ENCODE data around the gene CASP2. TPM values are rescaled to one million over a fixed set of nuclear protein-coding genes. Genes with fewer than 3 reads are reported as not detected.

CASP2 gene
- total RNA-seq, result 10 to 100 TPM; 34.8 to 43.7 (median 38.3) TPM

DNA sequence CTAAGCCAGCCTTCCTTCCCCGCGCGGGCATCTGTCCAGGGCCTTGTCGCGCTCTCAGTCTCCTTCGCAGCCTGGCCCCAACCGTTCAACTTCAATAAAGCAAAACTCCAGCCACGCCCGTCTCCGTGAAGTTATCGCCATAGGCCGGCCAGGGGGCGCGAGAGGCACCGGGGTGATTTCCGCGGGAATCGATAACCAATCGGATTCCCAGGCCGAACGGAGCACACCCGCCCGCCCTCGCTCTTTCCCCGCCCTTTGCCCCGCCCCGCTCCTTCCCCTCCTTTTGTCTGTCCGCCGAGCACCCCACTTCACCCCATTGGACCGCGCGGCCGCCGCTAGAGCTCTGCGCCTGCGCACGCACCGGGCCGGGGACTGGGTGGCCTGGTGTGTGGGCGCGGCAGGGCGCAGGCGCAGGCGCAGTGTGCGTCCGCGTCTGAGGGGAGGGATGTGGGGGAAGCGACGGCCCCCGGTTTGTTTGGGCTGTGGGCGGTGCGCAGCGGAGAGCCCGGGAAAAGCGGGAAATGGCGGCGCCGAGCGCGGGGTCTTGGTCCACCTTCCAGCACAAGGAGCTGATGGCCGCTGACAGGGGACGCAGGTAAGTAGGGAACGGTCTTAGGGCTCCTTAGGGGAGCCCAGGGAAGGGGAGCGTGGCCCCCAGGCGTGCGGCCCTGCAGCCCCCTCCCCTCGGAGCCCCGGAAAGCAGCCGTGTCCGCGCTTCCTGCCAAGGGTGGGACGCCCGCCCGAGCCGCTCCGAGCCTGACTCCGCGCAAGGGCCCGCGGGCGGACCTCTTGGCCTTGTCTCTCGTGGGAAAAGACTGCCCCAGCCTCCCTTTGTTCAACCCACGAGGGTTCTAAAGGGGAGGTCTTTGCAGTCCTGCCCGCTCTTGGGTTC, at the start of gene CASP2:
TSS of gene CASP2 (plus strand) at position 417 of the 892 bp plus-strand sequence. CDS start at position 522, 105 bp downstream.
- peak; percentile 62 to 66 for TF ChIP-seq POLR2A (IDR thresholded peaks at IDR 0.05)
- TF ChIP-seq, protein P1, sequence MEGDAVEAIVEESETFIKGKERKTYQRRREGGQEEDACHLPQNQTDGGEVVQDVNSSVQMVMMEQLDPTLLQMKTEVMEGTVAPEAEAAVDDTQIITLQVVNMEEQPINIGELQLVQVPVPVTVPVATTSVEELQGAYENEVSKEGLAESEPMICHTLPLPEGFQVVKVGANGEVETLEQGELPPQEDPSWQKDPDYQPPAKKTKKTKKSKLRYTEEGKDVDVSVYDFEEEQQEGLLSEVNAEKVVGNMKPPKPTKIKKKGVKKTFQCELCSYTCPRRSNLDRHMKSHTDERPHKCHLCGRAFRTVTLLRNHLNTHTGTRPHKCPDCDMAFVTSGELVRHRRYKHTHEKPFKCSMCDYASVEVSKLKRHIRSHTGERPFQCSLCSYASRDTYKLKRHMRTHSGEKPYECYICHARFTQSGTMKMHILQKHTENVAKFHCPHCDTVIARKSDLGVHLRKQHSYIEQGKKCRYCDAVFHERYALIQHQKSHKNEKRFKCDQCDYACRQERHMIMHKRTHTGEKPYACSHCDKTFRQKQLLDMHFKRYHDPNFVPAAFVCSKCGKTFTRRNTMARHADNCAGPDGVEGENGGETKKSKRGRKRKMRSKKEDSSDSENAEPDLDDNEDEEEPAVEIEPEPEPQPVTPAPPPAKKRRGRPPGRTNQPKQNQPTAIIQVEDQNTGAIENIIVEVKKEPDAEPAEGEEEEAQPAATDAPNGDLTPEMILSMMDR (IDR thresholded peaks at IDR 0.05), result peak in 5 of 6 experiments; percentile 8 to 47 (median 39)
- peak within 1 kb of the TSS; percentile 77 to 94 (median 87) for H3K4me3 ChIP-seq
- H3K4me1 ChIP-seq, result peaks cover 3 to 38% (median 12%) of the 10 kb centered on the region in 4 donors
- no peaks in the 10 kb centered on the region for H3K9me3 ChIP-seq
- no peaks in the 10 kb centered on the region for H3K27me3 ChIP-seq
- peak within 1 kb of the TSS; percentile 87 to 97 (median 92) for H3K27ac ChIP-seq
- peaks cover 0 to 19% (median 0%) of the 10 kb centered on the region in 3 donors for H3K36me3 ChIP-seq
- DNase-seq, result peak; percentile 97 to 99 (median 99)

DNA sequence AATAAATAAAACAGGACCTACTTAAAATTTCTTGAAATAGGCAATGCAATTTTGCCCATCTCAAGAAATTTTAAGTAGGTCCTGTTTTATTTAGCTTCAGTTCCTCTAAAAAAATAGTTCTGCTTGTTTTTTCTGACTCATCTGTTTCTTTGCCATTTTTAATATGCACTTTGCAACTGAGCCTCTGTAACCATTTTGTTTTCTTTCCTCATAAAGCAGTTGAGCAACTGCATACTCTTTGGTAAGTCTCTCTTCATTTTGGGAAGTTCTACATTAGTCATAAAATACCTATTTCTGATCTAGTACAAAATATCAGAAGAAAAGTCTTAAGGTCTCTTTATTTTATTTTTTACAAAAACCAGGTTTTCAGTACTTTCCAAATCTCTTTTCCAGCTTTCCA, 48.3 kb upstream of the CASP2 start:
- H3K9me3 ChIP-seq, result peaks cover 0 to 7% (median 0%) of the 10 kb centered on the region in 4 donors
- no peak overlapping the region for H3K4me3 ChIP-seq
- TF ChIP-seq POLR2A (IDR thresholded peaks at IDR 0.05), result no peak
- TF ChIP-seq, protein P1 (IDR thresholded peaks at IDR 0.05), result no peak
- no peak overlapping the region for H3K27ac ChIP-seq
- peaks cover 0 to 20% (median 0%) of the 10 kb centered on the region in 4 donors for H3K4me1 ChIP-seq
- no peaks in the 10 kb centered on the region for H3K27me3 ChIP-seq
- no peak for DNase-seq
- H3K36me3 ChIP-seq, result no peaks in the 10 kb centered on the region

DNA sequence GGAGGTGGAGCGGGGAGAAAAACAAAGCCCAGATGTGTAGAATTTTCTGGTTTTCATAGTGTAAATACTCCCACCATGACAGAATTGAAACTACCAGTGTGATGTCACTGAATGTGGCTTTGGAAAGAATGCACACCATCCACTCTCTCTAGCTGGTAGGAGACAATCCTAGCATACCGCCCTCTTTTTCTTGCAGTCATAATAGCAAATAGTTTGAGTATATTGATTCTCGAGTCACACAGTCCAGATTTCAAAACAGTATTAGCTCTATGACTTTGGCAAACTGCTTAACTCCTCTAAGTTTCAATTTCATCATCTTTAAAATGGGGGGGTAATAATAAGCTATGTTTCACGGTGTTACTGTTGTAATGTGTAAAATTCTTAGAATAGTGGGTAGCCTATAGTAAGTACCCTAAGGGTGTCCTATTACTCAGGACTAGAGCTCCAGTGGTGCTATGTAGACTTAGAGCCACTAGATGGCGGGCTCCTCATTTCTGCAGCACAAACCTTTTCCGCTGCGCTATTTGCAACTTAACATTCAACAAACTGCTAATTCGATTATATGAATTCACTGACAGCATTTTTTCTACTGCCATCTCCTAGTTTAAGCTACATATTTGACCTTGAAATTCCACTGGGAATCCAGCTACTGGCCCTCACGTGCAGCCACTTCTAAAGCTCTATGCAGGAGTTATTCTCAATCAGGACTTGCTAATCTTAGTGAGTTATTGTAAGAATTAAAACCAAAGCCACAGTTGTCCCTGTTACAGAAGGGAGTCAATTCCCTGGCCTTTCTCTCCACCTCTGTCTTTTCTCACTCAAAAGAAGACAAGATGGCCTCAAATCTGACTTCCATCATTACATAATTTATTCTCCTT, 47.6 kb upstream of the CASP2 start:
- Histone ChIP-seq H3K36me3 (no peaks in the 10 kb centered on the region), H3K4me1 (peaks cover 0 to 27% (median 0%) of the 10 kb centered on the region in 4 donors), H3K27me3 (no peaks in the 10 kb centered on the region), H3K4me3 (no peak overlapping the region), H3K9me3 (peaks cover 0 to 7% (median 0%) of the 10 kb centered on the region in 4 donors), H3K27ac (peak overlapping the region in 2 of 4 donors; percentile 6 to 37)
- DNase-seq, result peak; percentile 55 to 90 (median 66)
- TF ChIP-seq, protein P1 (IDR thresholded peaks at IDR 0.05), result peak; percentile 68 to 97 (median 92)
- TF ChIP-seq POLR2A (IDR thresholded peaks at IDR 0.05), result no peak

DNA sequence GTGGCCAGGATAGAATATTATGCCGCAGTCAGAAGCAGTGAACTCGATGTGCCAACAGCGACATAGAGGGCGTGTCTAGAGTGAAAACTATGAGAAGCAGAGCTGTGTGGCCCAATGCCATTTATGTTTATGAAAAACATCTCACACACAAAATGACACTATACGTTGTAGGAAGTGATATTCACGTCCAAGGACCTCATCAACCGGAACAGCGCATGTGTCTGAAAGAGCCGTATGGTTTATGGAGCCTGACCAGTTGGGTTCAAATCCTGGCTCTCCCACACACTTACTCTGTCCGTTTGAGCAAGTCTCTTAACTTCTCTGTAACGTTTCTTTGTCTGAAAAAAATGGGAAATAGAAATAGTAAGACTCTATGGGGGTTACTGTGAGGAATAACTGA, 45.8 kb upstream of the CASP2 start:
- TF ChIP-seq, protein P1 (IDR thresholded peaks at IDR 0.05), result no peak
- no peak for TF ChIP-seq POLR2A (IDR thresholded peaks at IDR 0.05)
- Histone ChIP-seq H3K36me3 (no peaks in the 10 kb centered on the region), H3K9me3 (no peaks in the 10 kb centered on the region), H3K4me1 (peaks cover 0 to 33% (median 0%) of the 10 kb centered on the region in 4 donors), H3K4me3 (no peak overlapping the region), H3K27ac (no peak overlapping the region), H3K27me3 (no peaks in the 10 kb centered on the region)
- no peak for DNase-seq

DNA sequence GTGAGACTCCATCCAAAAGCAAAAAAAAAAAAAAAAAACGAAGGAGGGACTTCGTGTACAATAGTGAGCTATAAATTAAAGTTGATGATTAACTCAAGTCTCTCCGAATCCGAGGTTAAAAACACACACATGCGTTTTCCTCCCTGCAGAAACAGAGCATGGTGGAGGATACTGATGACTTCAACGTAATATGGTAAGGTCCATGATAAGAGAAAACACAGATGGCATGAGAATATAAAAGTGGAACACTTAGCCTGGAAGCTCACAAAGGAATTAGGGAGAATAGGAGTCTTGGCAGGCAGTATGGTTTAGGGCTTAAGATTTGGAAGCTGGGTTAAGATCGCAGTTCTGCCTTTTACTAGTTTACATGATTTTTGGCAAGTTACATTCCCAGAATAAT, 45.0 kb upstream of the CASP2 start:
- peaks cover 0 to 36% (median 0%) of the 10 kb centered on the region in 4 donors for H3K4me1 ChIP-seq
- peak overlapping the region in 3 of 4 donors; percentile 4 to 70 (median 40) for H3K27ac ChIP-seq
- no peaks in the 10 kb centered on the region for H3K36me3 ChIP-seq
- no peak for DNase-seq
- no peaks in the 10 kb centered on the region for H3K27me3 ChIP-seq
- H3K9me3 ChIP-seq, result no peaks in the 10 kb centered on the region
- H3K4me3 ChIP-seq, result peak overlapping the region in 1 of 4 donors; percentile 4
- no peak for TF ChIP-seq POLR2A (IDR thresholded peaks at IDR 0.05)
- TF ChIP-seq, protein P1 (IDR thresholded peaks at IDR 0.05), result no peak

Measured in Peyer's patch (tissue), 4 donors.